Motor neuron (in vitro differentiated cells): ENCODE data around the gene TNFRSF19. TPM values are rescaled to one million over a fixed set of nuclear protein-coding genes. Genes with fewer than 3 reads are reported as not detected.

Experiments
- ATAC-seq, 8 experiments: fragments of 200-7000 bp; cut with Tn5 transposase; replicated peaks in 6 of 8; 2 replicates each; pipeline ENCODE4 v1.8.0; 2021; ENCODE audit warnings: mild to moderate bottlenecking in 8 of 8, moderate library complexity in 8 of 8
- H3K27ac ChIP-seq, 2 donors: fragments of 250-450 bp; sonication (Bioruptor Pico); 2 replicates each; pipeline ENCODE4 v1.9.0; 2021; ENCODE audit warnings: antibody characterized with exemption in 2 of 2, mild to moderate bottlenecking in 2 of 2, moderate library complexity in 1 of 2
- H3K4me1 ChIP-seq, 2 donors: fragments of 250-450 bp; sonication (Bioruptor Pico); replicated peaks in 1 of 2; 2 replicates each; pipeline ENCODE4 v1.6.1; 2021; ENCODE audit warnings: antibody characterized with exemption in 2 of 2, mild to moderate bottlenecking in 2 of 2, moderate library complexity in 1 of 2
- H3K4me3 ChIP-seq, 5 donors: fragments of 250-450 bp; sonication (Bioruptor Pico); 2 replicates each; pipeline ENCODE4 v1.9.0; 2021; ENCODE audit warnings: antibody characterized with exemption in 5 of 5, mild to moderate bottlenecking in 5 of 5, moderate library complexity in 4 of 5
- WGBS, 10 experiments: fragments of 450-650 bp; shearing (Covaris generic); methylation state at CpG; one replicate each; pipeline ENCODE4 v1.0.0; 2022; 5-methylcytosine and 5-hydroxymethylcytosine counted together
- in situ Hi-C, 9 experiments: fragments of 400-800 bp; cut with MboI; loops; one replicate each; pipeline ENCODE4 v1.15.0; 2021; ENCODE audit warnings: low sequenced_read_pairs in 9 of 9, low pct_unique_long_range_greater_than_20kb in 2 of 9; ENCODE audit not compliant: unreplicated experiment in 9 of 9
- total RNA-seq, 8 experiments: library from RNA; unstranded; fragments of 300-600 nt; gene quantifications; 2 replicates each; pipeline versions ENCODE4 v1.2.3 to v1.2.4, GENCODE V29; 2022

Gene TNFRSF19
- total RNA-seq, 8 experiments from 2014 or later = 0.17 to 95.2 (median 6.9) TPM

- 10 to 97% (median 90%) methylated on average over 4 to 17 of the region's 46 CpGs; no CpG with 5 or more reads in 3 of the 10 experiments for WGBS, 10 experiments
- no peak overlapping the region for H3K4me3 ChIP-seq
- ATAC-seq = peak in 1 of 8 experiments; percentile 72
- no peak overlapping the region for H3K27ac ChIP-seq
- H3K4me1 ChIP-seq = peaks cover 0 to 3% of the 10 kb centered on the region in 2 donors
- in situ Hi-C loops = no loop called here
These were observed 125.7 kb downstream of the TNFRSF19 start for GRCh38 chr13:23695711-23696464.

- Histone ChIP-seq H3K27ac (no peak overlapping the region), H3K4me1 (peaks cover 0 to 3% of the 10 kb centered on the region in 2 donors), H3K4me3 (no peak overlapping the region)
- in situ Hi-C loops = no loop called here
- 20 to 86% (median 53%) methylated on average over 1 to 5 of the region's 5 CpGs; no CpG with 5 or more reads in 5 of the 10 experiments for WGBS, 10 experiments
- peak in 2 of 8 experiments; percentile 18 to 19 for ATAC-seq
These were observed 126.4 kb downstream of the TNFRSF19 start for GRCh38 chr13:23696610-23697009.

GRCh38 chr13:23697772-23698313, 127.6 kb downstream of the TNFRSF19 start:
- Histone ChIP-seq H3K27ac (no peak overlapping the region), H3K4me3 (no peak overlapping the region), H3K4me1 (peaks cover 0 to 7% of the 10 kb centered on the region in 2 donors)
- 80 to 100% (median 100%) methylated on average over 1 of the region's 1 CpG; no CpG with 5 or more reads in 1 of the 10 experiments for WGBS, 10 experiments
- no peak for ATAC-seq
- in situ Hi-C loops = no loop called here

GRCh38 chr13:23699271-23699670, 129.1 kb downstream of the TNFRSF19 start:
- 50 to 100% (median 77%) methylated on average over 1 to 2 of the region's 2 CpGs; no CpG with 5 or more reads in 4 of the 10 experiments for WGBS, 10 experiments
- peaks cover 0 to 11% of the 10 kb centered on the region in 2 donors for H3K4me1 ChIP-seq
- no peak for ATAC-seq
- H3K27ac ChIP-seq = no peak overlapping the region
- H3K4me3 ChIP-seq = no peak overlapping the region
- in situ Hi-C loops = no loop called here

- in situ Hi-C loops = no loop called here
- 28 to 100% (median 93%) methylated on average over 1 to 5 of the region's 5 CpGs; no CpG with 5 or more reads in 2 of the 10 experiments for WGBS, 10 experiments
- Histone ChIP-seq H3K4me3 (no peak overlapping the region), H3K27ac (no peak overlapping the region), H3K4me1 (peaks cover 0 to 24% of the 10 kb centered on the region in 2 donors)
- ATAC-seq = no peak
These were observed 131.0 kb downstream of the TNFRSF19 start for GRCh38 chr13:23701186-23701585.

- peaks cover 0 to 21% of the 10 kb centered on the region in 2 donors for H3K4me1 ChIP-seq
- in situ Hi-C loops = no loop called here
- WGBS, 10 experiments = 0 to 100% (median 93%) methylated on average over 1 to 10 of the region's 12 CpGs
- H3K4me3 ChIP-seq = no peak overlapping the region
- H3K27ac ChIP-seq = no peak overlapping the region
- peak in 1 of 8 experiments; percentile 97 for ATAC-seq
These were observed 131.4 kb downstream of the TNFRSF19 start for GRCh38 chr13:23701636-23702035.

- in situ Hi-C loops = no loop called here
- Histone ChIP-seq H3K4me3 (no peak overlapping the region), H3K4me1 (peaks cover 0 to 21% of the 10 kb centered on the region in 2 donors), H3K27ac (no peak overlapping the region)
- WGBS, 10 experiments = 34 to 87% (median 77%) methylated on average over 3 to 10 of the region's 11 CpGs
- ATAC-seq = peak in 4 of 8 experiments; percentile 14 to 34 (median 24)
These were observed 133.1 kb downstream of the TNFRSF19 start for GRCh38 chr13:23703246-23703860.

- Histone ChIP-seq H3K4me3 (no peak overlapping the region), H3K4me1 (peaks cover 0 to 21% of the 10 kb centered on the region in 2 donors), H3K27ac (no peak overlapping the region)
- 17 to 90% (median 44%) methylated on average over 1 to 2 of the region's 2 CpGs; no CpG with 5 or more reads in 4 of the 10 experiments for WGBS, 10 experiments
- in situ Hi-C loops = no loop called here
- peak in 5 of 8 experiments; percentile 24 to 65 (median 35) for ATAC-seq
These were observed 135.4 kb downstream of the TNFRSF19 start for GRCh38 chr13:23705583-23705982.

- in situ Hi-C loops = no loop called here
- Histone ChIP-seq H3K4me3 (no peak overlapping the region), H3K27ac (no peak overlapping the region), H3K4me1 (peaks cover 0 to 19% of the 10 kb centered on the region in 2 donors)
- no peak for ATAC-seq
- WGBS, 10 experiments = 78 to 100% (median 90%) methylated on average over 1 to 3 of the region's 3 CpGs; no CpG with 5 or more reads in 1 of the 10 experiments
These were observed 137.5 kb downstream of the TNFRSF19 start for GRCh38 chr13:23707674-23708073.

- in situ Hi-C loops = no loop called here
- WGBS, 10 experiments = 17 to 67% (median 50%) methylated on average over 1 of the region's 1 CpG; no CpG with 5 or more reads in 7 of the 10 experiments
- Histone ChIP-seq H3K4me3 (no peak overlapping the region), H3K4me1 (peaks cover 0 to 13% of the 10 kb centered on the region in 2 donors), H3K27ac (no peak overlapping the region)
- peak in 4 of 8 experiments; percentile 27 to 97 (median 68) for ATAC-seq
These were observed 139.3 kb downstream of the TNFRSF19 start for GRCh38 chr13:23709536-23709935.

GRCh38 chr13:23710366-23710765, 140.2 kb downstream of the TNFRSF19 start:
- Histone ChIP-seq H3K4me3 (no peak overlapping the region), H3K27ac (no peak overlapping the region), H3K4me1 (peaks cover 0 to 7% of the 10 kb centered on the region in 2 donors)
- no peak for ATAC-seq
- in situ Hi-C loops = no loop called here
- 80 to 100% (median 93%) methylated on average over 1 of the region's 1 CpG; no CpG with 5 or more reads in 4 of the 10 experiments for WGBS, 10 experiments

- WGBS, 10 experiments = 60 to 100% (median 87%) methylated on average over 1 to 3 of the region's 3 CpGs
- in situ Hi-C loops = no loop called here
These were observed 141.1 kb downstream of the TNFRSF19 start for GRCh38 chr13:23711355-23711754.

GRCh38 chr13:23714672-23715071, 144.5 kb downstream of the TNFRSF19 start:
- Histone ChIP-seq H3K4me1 (no peaks in the 10 kb centered on the region), H3K27ac (no peak overlapping the region), H3K4me3 (no peak overlapping the region)
- in situ Hi-C loops = no loop called here
- WGBS, 10 experiments = 66 to 100% (median 83%) methylated on average over 3 to 5 of the region's 5 CpGs; no CpG with 5 or more reads in 2 of the 10 experiments
- no peak for ATAC-seq

More at GRCh38 chr13:23711355-23711754, 141.1 kb downstream of the TNFRSF19 start:
- H3K27ac ChIP-seq = no peak overlapping the region
- no peak overlapping the region for H3K4me3 ChIP-seq
- no peak for ATAC-seq
- no peaks in the 10 kb centered on the region for H3K4me1 ChIP-seq
